Endodermal cell (in vitro differentiated cells): ENCODE data around the gene CD300C. TPM values are rescaled to one million over a fixed set of nuclear protein-coding genes. Genes with fewer than 3 reads are reported as not detected.

ENCODE experiments used
- DNase-seq: peaks from one replicate; pipeline ENCODE4 v3.0.0-alpha.2; 2017
- H3K27ac ChIP-seq: 2 replicates; pipeline ENCODE4 v1.5.1; 2013; ENCODE audit warnings: mild to moderate bottlenecking, low read depth, low read length, moderate library complexity
- H3K27me3 ChIP-seq: 2 replicates; pipeline ENCODE4 v1.6.1; 2013; ENCODE audit warnings: mild to moderate bottlenecking, low read length, moderate library complexity; ENCODE audit not compliant: insufficient read depth, control insufficient read depth, poor library complexity, severe bottlenecking
- H3K36me3 ChIP-seq: 2 replicates; pipeline ENCODE4 v1.7.0; 2013; ENCODE audit warnings: mild to moderate bottlenecking, low read length, moderate library complexity; ENCODE audit not compliant: control insufficient read depth, insufficient read depth
- H3K4me1 ChIP-seq: one replicate; pipeline ENCODE4 v1.7.0; 2013; ENCODE audit warnings: low read length; ENCODE audit not compliant: control insufficient read depth, insufficient read depth
- H3K4me3 ChIP-seq: 2 replicates; pipeline ENCODE4 v1.5.1; 2013; ENCODE audit warnings: mild to moderate bottlenecking, low read length, moderate library complexity
- H3K9ac ChIP-seq: 2 replicates; pipeline ENCODE4 v1.6.1; 2013; ENCODE audit warnings: mild to moderate bottlenecking, low read length, moderate library complexity; ENCODE audit not compliant: poor library complexity, severe bottlenecking; ENCODE audit errors: extremely low read depth
- H3K9me3 ChIP-seq: 2 replicates; pipeline ENCODE4 v1.6.1; 2013; ENCODE audit warnings: mild to moderate bottlenecking, low read length, moderate library complexity; ENCODE audit not compliant: control insufficient read depth
- H3K27ac Mint-ChIP-seq: 2 replicates; pipeline ENCODE4 v1.8.0; 2020; ENCODE audit warnings: mixed read lengths
- H3K27me3 Mint-ChIP-seq: 2 replicates; pipeline ENCODE4 v1.8.0; 2021; ENCODE audit warnings: mild to moderate bottlenecking, mixed read lengths; ENCODE audit not compliant: insufficient read depth
- H3K36me3 Mint-ChIP-seq: 2 replicates; pipeline ENCODE4 v1.8.0; 2020; ENCODE audit warnings: low read depth, mixed read lengths
- H3K4me1 Mint-ChIP-seq: 2 replicates; pipeline ENCODE4 v1.8.0; 2020; ENCODE audit warnings: mixed read lengths
- H3K4me3 Mint-ChIP-seq: 2 replicates; pipeline ENCODE4 v1.8.0; 2020; ENCODE audit warnings: mild to moderate bottlenecking, moderate library complexity, mixed read lengths
- H3K9me3 Mint-ChIP-seq: 2 replicates; pipeline ENCODE4 v1.8.0; 2020; ENCODE audit warnings: mild to moderate bottlenecking, mixed read lengths
- WGBS, 2 experiments: methylation state at CpG; one replicate each; pipeline versions ENCODE4 v1.1.5 to v1.1.7; 2013; ENCODE audit warnings: missing lambda C conversion rate in 2 of 2, mixed read lengths in 1 of 2; ENCODE audit not compliant: insufficient coverage in 1 of 2, insufficient read length in 1 of 2; 5-methylcytosine and 5-hydroxymethylcytosine counted together
- total RNA-seq, 2 donors: library from RNA; stranded (reverse); fragmentation: NEBNext Ultra II Directional in 1 of 2; extraction: Animal tissue kit (Norgen Biotek cat#: 25700) in 1 of 2; gene quantifications; 2 replicates in 1 of 2; 3 replicates in 1 of 2; pipeline ENCODE4 v1.2.1, GENCODE V29; 2021
- TF ChIP-seq, protein P1 (sequence below): fragments of 200-600 bp; sonication (generic); conservative IDR thresholded peaks from 2 replicates; pipeline ENCODE4 v1.5.0; 2021; ENCODE audit warnings: antibody characterized with exemption, mild to moderate bottlenecking

CD300C gene
- total RNA-seq, 2 donors from 2014 or later = not detected

- DNase-seq = no peak
- Histone ChIP-seq H3K9ac (no peak overlapping the region), H3K4me3 (no peak overlapping the region), H3K4me1 (no peaks in the 10 kb centered on the region), H3K27me3 (no peaks in the 10 kb centered on the region), H3K36me3 (no peaks in the 10 kb centered on the region), H3K27ac (no peak overlapping the region), H3K9me3 (no peaks in the 10 kb centered on the region)
- H3K27me3 Mint-ChIP-seq = peaks cover 6% of the 10 kb centered on the region
- no peak overlapping the region for H3K4me3 Mint-ChIP-seq
- no peaks in the 10 kb centered on the region for H3K9me3 Mint-ChIP-seq
- 82 to 87% methylated on average over 4 to 7 of the region's 7 CpGs for WGBS, 2 experiments
- no peaks in the 10 kb centered on the region for H3K36me3 Mint-ChIP-seq
- TF ChIP-seq, protein P1, sequence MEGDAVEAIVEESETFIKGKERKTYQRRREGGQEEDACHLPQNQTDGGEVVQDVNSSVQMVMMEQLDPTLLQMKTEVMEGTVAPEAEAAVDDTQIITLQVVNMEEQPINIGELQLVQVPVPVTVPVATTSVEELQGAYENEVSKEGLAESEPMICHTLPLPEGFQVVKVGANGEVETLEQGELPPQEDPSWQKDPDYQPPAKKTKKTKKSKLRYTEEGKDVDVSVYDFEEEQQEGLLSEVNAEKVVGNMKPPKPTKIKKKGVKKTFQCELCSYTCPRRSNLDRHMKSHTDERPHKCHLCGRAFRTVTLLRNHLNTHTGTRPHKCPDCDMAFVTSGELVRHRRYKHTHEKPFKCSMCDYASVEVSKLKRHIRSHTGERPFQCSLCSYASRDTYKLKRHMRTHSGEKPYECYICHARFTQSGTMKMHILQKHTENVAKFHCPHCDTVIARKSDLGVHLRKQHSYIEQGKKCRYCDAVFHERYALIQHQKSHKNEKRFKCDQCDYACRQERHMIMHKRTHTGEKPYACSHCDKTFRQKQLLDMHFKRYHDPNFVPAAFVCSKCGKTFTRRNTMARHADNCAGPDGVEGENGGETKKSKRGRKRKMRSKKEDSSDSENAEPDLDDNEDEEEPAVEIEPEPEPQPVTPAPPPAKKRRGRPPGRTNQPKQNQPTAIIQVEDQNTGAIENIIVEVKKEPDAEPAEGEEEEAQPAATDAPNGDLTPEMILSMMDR = no peak
- no peak overlapping the region for H3K27ac Mint-ChIP-seq
- H3K4me1 Mint-ChIP-seq = peaks cover 2% of the 10 kb centered on the region
Observed at GRCh38 chr17:74547264-74547663, 1.3 kb upstream of the CD300C start.

GRCh38 chr17:74546586-74546985, 671 bp upstream of the CD300C start:
- 88 to 95% methylated on average over 6 to 7 of the region's 7 CpGs for WGBS, 2 experiments
- H3K4me3 Mint-ChIP-seq = no peak overlapping the region
- Histone ChIP-seq H3K9me3 (no peaks in the 10 kb centered on the region), H3K9ac (no peak overlapping the region), H3K27me3 (no peaks in the 10 kb centered on the region), H3K27ac (no peak overlapping the region), H3K4me3 (no peak overlapping the region), H3K4me1 (no peaks in the 10 kb centered on the region), H3K36me3 (no peaks in the 10 kb centered on the region)
- no peak overlapping the region for H3K27ac Mint-ChIP-seq
- H3K27me3 Mint-ChIP-seq = peaks cover 7% of the 10 kb centered on the region
- H3K4me1 Mint-ChIP-seq = peaks cover 3% of the 10 kb centered on the region
- DNase-seq = no peak
- TF ChIP-seq, protein P1 = no peak
- H3K36me3 Mint-ChIP-seq = no peaks in the 10 kb centered on the region
- no peaks in the 10 kb centered on the region for H3K9me3 Mint-ChIP-seq

GRCh38 chr17:74544991-74545842, 698 bp downstream of the CD300C start:
- H3K4me3 ChIP-seq = no peak overlapping the region
- no peaks in the 10 kb centered on the region for H3K4me1 ChIP-seq
- TF ChIP-seq, protein P1 = no peak
- Mint-ChIP-seq H3K27ac (no peak overlapping the region), H3K4me3 (no peak overlapping the region), H3K9me3 (no peaks in the 10 kb centered on the region), H3K4me1 (peaks cover 3% of the 10 kb centered on the region), H3K36me3 (no peaks in the 10 kb centered on the region), H3K27me3 (peaks cover 7% of the 10 kb centered on the region)
- no peaks in the 10 kb centered on the region for H3K27me3 ChIP-seq
- DNase-seq = no peak
- H3K9me3 ChIP-seq = no peaks in the 10 kb centered on the region
- H3K27ac ChIP-seq = no peak overlapping the region
- no peaks in the 10 kb centered on the region for H3K36me3 ChIP-seq
- H3K9ac ChIP-seq = no peak overlapping the region
- WGBS, 2 experiments = 90 to 92% methylated on average over 5 to 16 of the region's 16 CpGs
